ENCODE measurements around the gene ABLIM1.
"Not testable (repeated sequence)": the region's sequence is repeated elsewhere in the genome, so short reads cannot be mapped to it uniquely, and the experiment has no call there.

Gene ABLIM1

DNA sequence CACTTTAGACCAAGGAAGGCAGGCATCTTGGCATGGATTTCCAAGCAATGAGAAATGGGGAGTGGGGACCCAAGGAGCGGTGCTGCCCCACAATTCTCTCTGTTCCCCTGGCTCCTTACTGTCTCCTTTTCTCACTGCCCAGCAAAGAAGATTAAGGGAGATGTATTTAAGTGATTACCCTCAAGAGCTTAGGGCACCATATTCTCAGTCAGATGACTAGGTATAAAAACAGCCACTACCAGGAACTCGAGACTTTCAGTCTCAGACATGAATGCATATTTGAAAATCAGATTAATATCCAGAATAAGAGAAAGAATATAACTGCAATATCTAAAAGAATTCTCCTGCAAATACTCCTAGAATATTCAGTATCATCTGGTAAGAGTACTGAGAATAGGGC is at the start of gene ABLIM1:
Gene ABLIM1 (minus strand): TSS at position 101 of the 400 bp plus-strand sequence. CDS start 75 bp downstream, at position 26.
- FAIRE-seq = no peak

DNA sequence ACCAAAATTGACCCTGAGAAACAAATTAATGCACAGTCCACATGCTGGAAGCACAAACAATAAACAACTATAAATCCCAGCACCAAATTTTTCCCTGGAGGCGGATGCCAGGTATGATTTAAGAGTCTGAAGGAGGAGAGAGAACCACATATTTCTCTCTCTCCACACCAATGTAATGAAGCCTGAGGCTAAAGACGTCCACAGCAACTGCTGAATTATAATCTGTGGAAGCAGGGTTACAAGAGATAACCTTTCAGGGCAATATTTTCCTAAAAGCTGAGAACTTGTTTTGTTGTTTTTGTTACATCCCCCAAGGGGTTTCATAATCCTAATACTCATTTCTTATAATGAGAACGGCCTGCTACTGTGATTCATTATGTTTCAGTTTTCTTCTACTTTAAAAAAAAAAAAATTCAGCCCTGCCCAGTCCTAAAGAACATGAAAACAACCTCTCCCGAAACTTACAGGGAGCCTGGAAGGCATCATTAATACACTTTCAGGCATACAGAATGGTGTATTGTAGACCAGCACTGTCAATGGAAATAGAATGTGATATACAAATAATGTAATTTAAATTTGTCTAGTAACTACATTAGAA is 48.5 kb upstream of the ABLIM1 start:
- FAIRE-seq = no peak

DNA sequence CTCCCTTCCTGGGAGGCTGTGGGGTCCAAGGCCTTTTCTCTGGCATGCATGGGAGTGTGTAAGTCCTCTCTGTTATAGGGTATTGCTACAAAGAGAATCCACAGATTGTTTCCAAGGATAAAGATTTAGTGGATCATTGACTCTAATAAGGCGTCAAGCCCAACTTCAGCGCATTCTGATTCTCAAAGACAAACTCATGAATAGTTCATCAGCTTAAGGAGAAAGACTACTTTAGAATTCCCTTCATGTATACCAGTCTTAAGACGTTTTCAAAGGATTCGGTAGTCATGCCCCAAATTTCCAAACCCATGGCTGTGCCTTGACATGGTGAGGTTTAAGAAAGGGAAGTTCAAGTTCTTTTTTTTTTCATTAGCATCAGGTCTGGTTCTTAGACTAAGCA is 46.6 kb upstream of the ABLIM1 start:
- FAIRE-seq = no peak

DNA sequence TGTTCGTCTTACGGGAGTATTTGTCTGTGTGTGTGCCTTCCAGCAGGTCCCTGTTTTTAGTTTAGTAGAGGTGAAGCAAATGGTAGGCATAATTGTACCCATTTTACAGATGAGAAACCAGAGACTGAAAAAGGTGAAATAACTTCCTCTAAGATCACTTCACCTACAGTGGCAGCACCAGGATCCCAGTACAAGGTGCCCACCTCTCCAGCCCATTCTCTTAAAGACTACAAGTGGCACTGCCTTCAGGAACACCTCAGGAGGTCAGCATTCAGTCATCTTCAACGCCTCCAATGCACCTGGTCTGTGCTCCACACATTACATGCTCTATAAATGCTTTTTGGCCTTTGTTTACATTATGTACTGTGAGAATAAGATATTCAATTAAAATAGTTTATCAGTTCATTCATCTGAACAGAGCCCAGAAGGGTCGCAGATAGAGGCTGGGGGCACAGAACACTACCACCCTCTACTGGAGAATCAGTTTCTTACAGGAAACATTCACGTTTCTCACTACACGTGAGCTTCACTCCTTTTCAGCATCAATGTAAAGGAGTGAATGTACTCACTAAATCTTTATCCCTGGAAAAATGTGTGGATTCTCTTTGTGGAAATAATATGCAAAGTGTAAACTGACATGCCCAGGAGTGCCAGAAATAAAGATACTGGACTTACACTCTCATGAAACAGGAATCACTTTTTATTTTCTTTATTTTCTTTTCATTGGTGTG is 45.5 kb upstream of the ABLIM1 start:
- FAIRE-seq = no peak

DNA sequence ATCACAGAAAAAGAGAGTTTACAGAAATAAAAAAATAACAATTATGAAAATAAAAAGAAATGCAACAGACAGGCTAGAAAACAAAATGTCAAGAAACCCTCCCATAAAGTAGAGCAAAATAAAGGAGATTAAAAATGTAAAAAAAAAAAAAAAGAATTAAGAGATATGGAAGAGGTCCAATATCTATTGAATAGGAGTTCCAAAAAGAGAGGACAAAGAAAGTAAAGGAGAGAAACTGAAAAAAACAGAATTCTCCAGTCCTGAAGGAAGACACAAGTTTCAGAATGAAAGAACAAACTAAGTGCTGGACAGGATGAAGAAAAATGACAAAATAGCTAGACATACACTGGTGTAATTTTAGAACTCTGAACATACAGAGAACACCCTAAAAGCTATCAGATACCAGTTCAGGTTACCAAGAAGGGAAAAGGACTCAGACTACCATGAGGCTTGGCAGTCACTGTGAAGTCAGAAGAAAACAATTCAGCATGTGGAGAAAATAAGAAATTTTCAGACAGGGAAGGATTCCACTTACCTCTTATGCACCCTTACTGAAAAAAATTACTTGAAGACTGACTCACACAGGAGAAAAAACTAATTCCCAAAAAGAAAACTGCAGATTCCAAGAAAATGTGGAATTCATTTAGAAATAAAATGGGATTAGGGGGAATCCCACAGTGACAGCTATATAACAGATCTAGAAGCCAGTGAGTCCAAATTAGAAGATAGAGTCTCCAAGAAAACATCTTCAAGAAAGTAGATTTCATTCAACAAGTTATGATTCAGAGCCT is 40.4 kb upstream of the ABLIM1 start:
- no peak for FAIRE-seq

DNA sequence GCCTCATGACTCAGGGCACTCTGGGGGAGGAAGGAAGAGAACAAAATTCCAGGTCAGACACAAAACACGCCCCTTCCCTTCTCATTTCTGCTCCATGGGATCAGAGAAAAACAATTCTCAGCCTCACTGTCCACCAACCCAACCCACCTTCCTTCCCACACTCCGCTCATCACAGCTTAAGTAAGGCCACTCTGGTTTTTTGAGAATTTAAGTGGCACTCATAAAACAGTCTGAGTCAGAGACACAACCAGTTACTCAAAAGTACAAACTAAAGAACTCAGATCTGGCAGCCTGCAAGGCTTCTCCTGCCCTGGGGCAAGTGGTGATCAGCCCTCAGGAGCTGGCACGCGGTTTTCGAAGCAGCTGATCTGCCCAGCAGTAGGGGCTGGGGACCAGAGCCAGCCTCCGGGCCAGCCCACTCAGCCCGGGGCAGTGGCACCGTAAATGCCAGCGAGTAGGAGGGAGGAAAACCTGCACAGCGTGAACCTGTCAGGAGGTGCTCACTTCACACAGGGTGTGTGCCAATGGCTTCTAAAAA is 39.1 kb upstream of the ABLIM1 start:
- FAIRE-seq = no peak

DNA sequence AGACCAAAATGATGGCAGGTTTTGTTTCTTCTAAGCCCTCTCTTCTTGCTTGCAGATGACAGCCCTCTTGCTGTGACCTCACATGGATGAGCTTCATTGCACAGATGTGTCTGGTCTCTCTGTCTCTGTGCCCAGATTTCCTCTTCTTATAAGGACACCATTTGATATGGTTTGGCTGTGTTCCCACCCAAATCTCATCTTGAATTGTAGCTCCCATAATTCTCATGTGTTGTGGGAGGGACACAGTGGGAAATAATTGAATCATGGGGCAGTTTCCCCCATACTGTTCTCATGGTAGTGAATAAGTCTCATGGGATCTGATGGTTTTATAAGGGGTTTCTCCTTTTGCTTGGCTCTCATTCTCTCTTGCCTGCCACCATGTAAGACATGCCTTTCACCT is 38.2 kb upstream of the ABLIM1 start:
- FAIRE-seq = not testable (repeated sequence)

DNA sequence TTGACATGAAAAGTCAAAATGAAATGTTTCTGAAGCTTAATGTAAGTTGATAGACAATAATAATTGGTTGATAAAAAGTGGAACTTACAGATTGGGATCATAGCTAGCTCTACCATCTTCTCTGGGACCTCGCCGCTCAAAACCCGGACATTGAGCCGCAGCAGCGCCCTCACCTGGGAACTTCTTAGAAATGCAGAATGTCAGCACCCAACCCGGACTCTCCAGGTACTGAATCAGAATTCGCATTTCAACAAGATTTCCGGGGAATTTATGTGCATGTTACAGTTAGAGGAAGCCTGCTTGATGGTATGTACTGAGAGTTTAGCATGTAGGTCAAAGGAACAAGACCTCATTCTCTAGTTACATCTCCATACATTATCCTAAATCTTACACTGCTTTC is 36.7 kb upstream of the ABLIM1 start:
- no peak for FAIRE-seq

DNA sequence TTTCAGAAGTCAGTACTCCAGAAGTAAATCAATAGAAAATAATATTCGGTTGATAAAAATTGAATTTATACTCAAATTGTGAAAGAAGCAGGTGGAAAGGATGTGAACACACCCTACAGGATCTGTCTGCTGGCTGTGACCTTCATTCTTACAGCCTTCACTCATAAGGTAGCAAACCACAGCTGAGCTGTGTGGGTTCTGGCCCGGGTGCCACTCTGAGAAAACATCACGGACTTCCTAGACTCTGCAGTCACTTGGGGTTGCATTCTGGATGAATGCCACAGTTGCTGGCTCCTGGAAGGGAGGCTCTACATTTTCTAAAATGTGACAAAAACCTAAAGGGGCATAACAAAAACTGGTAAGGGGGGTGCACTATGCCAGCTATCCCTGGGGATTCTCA is 36.0 kb upstream of the ABLIM1 start:
- no peak for FAIRE-seq

DNA sequence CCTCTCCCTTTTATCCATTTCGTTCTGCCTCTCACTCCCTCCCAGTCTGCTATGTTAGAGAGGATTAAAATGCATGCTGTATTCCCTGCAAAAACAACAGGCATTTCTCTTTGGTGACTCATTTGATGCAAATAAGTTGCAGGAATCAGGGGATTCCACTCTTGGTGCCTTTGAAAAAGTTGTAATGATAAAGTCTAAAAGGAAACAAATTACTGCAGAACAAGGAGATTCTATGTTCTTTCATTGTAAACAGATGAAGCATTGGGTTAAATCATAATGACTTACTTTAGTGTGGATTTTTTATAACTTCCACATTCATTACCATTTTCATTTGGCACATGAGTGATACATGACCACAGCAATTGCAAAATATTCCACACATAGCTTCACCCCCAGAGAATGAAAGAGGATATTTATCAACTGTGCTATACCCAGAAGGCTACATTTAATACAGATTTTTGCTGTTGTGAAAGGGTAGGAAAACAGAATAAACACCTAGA is 33.4 kb upstream of the ABLIM1 start:
- FAIRE-seq = no peak

DNA sequence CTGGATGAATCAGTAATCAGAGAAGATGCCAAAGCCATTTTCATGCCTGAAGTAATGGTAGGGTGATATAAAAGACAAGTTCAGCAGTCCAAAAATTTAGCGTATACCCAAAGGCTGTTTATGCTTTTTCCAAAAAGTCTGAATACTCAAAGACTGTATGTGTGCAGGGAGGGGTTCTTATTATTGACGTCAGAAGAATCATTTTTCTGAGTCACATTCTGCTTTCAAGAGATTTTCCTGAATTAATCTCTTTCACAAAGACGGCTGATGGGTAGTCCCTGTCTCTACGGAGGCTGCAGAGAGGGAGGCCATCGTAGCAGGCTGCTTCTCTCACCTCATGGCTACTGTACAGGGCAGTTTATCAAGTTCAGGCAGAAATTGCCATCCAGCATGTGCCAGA is 30.7 kb upstream of the ABLIM1 start:
- no peak for FAIRE-seq

DNA sequence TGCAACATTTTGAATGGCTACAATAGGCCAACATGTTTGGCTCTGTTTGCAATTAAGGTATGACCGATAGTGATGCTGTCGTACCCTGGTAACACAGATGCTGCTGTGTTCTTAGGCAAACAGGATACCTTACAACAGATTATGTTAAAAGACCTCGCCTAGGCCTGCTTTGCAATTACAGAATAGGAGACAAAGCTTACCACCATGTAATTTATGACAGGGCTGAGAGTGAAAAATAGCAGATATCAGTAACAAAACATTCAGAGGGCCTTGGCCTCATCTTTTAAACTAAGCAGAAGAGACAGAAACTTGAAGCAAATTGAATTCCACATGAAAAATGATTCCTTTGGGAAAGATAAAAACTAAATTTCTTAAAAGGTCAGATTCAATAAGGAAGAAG is 29.4 kb upstream of the ABLIM1 start:
- FAIRE-seq = no peak

DNA sequence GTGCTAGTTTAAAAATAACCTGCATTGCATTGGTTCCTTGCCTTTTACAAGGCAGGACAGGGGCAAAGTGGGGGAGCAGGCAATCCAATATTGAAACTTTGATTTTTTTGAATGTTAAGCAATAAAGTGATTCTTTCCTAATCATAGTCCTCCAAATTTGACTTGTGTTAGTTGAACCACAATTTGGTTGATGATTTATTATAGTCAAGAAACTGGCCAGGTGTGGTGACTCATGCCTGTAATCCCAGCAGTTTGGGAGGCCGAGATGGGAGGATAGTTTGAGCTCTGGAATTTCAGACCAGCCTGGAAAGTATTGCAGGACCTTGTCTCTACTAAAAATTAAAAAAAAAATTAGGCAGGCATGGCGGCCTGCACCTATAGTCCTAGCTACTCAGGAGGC is 27.9 kb upstream of the ABLIM1 start:
- no peak for FAIRE-seq

DNA sequence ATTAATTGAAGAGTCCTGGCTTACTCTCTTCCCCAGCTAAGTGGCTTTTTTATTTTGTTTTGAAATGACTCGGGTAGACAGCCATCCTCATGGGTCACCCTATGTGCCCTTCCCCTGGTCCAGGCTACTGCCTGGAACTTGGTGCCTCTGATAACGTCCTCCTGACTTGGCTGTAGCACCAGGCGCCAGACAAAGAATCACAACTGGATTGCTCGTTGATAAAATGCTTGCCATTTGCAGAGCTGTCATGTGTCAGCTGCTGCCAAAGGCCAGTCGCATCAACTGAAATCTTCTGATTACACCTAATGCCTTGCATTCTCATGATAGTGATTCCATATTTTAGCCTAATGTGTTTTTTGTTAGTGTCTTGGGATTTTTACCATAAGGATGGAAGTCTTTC is 27.4 kb upstream of the ABLIM1 start:
- no peak for FAIRE-seq

DNA sequence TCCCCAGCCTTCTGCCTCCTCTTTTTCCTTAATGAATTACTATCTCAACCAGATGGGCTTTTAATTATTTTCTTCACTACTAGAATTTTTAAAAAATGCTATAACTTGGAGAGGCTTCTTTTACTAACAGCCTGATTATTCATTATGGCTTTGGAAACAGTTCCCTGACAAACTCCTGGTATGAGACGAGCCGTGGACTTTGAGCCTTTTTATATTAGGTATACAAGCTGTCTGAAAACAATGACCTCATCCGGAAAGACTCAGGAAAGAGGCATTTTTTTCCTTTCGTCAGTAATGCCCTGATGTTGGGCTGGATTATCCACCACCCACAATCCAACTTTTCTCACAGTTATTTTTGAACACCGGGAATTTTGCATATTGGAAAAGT is 26.7 kb upstream of the ABLIM1 start:
- FAIRE-seq = peak; percentile 82

DNA sequence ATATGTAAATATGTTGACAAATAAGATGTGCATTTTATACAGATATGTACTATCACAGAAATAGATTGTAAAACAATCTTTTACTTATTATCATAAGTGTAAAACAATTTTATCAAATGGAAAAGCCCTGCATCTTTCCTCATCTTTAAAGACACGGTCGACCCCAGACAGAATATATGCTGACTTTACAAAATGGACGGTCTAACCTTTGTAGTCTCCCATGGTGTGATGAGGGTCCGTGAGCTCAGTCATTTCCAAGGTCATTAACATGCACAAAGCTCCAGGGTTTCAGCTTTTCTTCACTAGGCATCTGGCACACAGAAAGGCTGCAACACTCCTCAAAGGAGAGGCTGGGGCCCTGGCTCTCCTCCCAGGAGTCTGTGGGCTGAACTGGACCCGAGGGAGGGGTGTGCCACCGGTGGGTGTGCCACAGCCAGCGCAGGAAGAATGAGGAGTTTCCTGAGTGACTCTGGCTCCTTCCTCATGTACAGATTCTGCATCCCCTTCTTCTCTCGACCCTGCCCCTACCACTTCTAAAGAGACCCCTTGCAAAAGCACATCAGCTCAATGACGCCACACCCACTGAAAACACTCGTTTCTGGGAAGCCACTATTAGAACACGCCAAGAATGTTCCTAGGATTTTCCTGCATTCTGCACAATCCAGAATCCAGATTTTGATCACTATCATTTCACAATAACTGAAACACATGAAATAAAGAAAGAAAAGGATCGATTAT is 26.2 kb upstream of the ABLIM1 start:
- FAIRE-seq = no peak

DNA sequence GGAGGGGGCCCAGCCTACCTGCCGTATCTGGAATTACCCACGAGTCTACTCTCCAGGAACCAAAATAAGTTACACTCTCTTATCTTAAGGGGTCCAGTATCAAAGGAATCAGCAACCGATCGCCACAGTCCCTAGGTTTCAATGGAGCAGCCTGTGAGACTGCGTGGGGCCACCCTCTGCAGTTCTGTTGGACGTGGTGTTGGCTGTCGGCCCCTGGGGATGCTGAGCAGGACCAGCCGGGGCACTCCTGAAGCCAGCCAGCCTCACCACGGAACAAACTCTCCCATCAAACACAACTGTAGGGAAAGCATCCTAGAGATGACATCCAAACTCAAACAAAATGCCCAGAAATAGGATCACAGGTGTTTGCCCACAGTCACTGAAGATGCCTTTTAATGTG is 25.5 kb upstream of the ABLIM1 start:
- FAIRE-seq = no peak

DNA sequence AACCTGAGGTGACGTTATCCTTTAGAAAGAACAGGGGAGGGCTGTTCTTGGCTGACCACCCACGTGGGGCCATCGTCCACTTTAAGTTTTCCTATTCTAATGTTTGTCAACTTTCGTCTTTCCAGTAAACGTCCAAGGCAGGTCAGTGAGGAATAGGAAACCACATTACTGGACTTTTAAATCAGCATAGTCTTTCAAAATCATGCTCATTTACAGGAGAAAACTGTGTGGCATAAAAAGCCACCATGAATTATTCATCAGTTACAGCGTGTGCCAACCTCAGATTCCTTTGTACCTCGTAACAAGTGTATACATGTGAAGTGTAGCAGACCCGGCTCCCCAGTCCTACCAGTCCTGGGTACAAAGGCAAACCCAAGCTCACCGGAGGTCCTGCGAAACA is 25.1 kb upstream of the ABLIM1 start:
- no peak for FAIRE-seq

DNA sequence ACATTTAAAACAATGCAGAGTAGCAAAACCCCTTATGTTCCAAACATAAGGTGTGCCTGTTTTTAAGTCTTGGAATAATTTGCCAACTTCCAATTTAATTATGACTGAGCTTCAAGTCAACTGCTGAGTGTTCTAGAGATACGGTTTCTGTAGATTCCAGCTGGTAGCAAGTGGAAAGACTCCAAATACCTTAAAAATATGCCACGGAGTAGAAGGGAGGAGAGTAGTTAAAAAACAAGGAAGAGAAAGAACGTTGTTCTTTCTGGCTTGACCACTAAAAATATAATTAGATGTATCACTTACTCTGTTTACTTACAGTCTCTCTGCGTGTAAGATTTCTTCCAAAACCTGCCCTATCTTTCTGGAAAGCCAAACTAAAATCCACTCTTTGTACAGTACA is 24.5 kb upstream of the ABLIM1 start:
- no peak for FAIRE-seq

DNA sequence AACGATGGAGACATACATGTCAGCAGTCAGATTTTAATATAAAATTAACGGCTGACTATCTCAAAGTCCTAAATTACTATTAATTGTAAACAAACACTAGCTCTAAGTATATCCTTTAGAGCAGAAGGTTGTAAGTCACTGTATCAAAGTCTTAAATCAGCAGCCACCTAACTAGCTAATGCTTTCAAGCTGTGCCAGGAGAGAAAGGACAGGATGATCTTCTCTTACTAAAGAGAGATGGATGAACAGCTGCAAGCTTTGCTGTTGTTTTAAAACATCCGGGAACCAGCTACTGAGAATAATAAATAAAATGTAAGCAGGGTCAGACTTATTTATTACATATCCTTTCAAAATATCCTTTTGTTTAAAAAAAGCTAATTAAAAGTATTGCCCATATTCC is 24.0 kb upstream of the ABLIM1 start:
- FAIRE-seq = no peak

DNA sequence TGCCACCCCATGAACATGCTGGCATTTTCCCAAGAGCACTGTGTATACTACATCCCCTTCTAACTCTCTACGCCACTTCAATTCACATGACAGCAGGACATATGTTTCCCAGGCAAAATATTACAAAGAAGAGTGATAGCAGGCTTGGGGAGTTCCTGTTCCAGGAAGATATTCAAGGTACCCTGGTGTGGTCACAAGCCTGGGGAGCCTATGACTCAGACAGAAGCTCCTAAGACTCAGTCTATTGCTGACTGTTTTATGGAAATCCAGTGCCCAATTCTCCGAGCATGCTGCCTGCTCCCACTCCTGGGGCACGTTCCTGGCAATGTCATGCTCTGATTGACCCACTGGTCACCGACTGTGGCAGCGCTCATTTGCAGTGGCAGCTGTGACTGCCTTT is 23.5 kb upstream of the ABLIM1 start:
- FAIRE-seq = no peak

DNA sequence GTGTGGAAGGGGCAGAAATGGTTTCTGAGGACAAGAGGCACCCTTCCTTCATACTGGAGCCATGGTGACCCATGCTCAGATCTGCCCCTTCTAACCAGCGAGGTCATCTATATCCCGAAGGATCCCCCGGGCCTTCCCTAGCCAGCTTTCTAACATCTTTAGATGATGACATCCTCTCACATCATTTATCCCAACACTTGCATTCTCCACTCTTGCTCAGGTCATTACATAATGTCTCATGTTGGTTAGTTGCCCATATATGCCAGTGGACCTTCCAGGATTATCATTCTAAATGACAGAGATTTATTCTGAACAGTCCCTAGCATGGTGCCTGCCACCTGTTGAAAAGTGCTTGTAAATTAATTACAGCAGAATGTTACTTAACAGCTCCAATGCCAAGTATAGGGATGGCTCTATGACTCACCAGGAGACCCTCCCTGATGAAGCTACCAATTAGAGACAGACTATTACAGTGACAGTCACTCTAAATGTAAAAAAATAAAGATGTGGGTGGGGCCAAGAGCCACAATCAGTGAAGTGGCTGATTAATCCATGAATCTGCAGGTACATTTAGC is 22.6 kb upstream of the ABLIM1 start:
- no peak for FAIRE-seq

DNA sequence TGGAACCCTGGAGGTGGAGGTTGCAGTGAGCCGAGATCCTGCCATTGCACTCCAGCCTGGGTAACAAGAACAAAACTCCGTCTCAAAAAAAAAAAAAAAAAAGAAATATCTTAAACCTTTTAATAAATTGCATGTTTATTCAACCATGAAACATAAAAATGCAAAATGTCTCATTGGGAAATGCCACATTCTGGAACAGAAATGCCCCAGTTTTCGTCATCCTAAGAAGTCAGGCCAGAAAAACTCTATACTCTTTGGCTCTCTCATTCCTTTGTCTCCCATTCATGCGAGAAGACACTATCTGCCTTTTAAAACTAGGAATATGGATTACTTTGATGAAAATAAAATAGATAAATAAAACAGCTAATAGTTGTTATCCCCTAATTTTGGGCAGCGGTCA is 21.5 kb upstream of the ABLIM1 start:
- no peak for FAIRE-seq
